SW 1271 (cell line): ENCODE results near the gene UTS2R.

ENCODE experiments used
- DNase-seq, 2 experiments: peaks; one replicate each; lab custom pipeline; 2025; lab: John Stamatoyannopoulos, UW

UTS2R gene

GRCh38 chr17:82389379-82389778, 17.8 kb downstream of the UTS2R start:
- no peak for DNase-seq

GRCh38 chr17:82390015-82390859, 18.7 kb downstream of the UTS2R start:
- DNase-seq, result no peak

- no peak for DNase-seq
Measured at GRCh38 chr17:82390860-82391435, 19.4 kb downstream of the UTS2R start.

- no peak for DNase-seq
Measured at GRCh38 chr17:82391496-82392066, 20.0 kb downstream of the UTS2R start.

- DNase-seq, result no peak
Measured at GRCh38 chr17:82392209-82392920, 20.8 kb downstream of the UTS2R start.

GRCh38 chr17:82392941-82393340, 21.4 kb downstream of the UTS2R start:
- DNase-seq, result no peak

- no peak for DNase-seq
Measured at GRCh38 chr17:82394278-82394677, 22.7 kb downstream of the UTS2R start.

GRCh38 chr17:82396601-82397435, 25.3 kb downstream of the UTS2R start:
- no peak for DNase-seq

GRCh38 chr17:82397449-82398335, 26.1 kb downstream of the UTS2R start:
- DNase-seq, result no peak

GRCh38 chr17:82399041-82399441, 27.5 kb downstream of the UTS2R start:
- no peak for DNase-seq

- no peak for DNase-seq
Measured at GRCh38 chr17:82399601-82400101, 28.1 kb downstream of the UTS2R start.

GRCh38 chr17:82400206-82400605, 28.6 kb downstream of the UTS2R start:
- no peak for DNase-seq

- no peak for DNase-seq
Measured at GRCh38 chr17:82400830-82401229, 29.3 kb downstream of the UTS2R start.

GRCh38 chr17:82402865-82403264, 31.3 kb downstream of the UTS2R start:
- no peak for DNase-seq

- DNase-seq, result no peak
Measured at GRCh38 chr17:82403662-82404660, 32.4 kb downstream of the UTS2R start.

- DNase-seq, result no peak
Measured at GRCh38 chr17:82405051-82405450, 33.5 kb downstream of the UTS2R start.

GRCh38 chr17:82406131-82406671, 34.6 kb downstream of the UTS2R start:
- no peak for DNase-seq

- no peak for DNase-seq
Measured at GRCh38 chr17:82407255-82407654, 35.7 kb downstream of the UTS2R start.
